ENCODE measurements around the gene FNDC3B. TPM values are rescaled to one million over a fixed set of nuclear protein-coding genes. Genes with fewer than 3 reads are reported as not detected.

Gene FNDC3B
- total RNA-seq, 1 donor from 2014 or later, result 29.5 TPM

GRCh38 chr3:172106989-172107388 lies 67.6 kb downstream of the FNDC3B start:
- Histone ChIP-seq H2AFZ (replicated peaks) (no peak overlapping the region), H3K36me3 (no peaks in the 10 kb centered on the region), H3F3A (ENCODE audit: low read depth) (no peaks in the 10 kb centered on the region), H3K4me3 (no peak overlapping the region), H3K9ac (no peak overlapping the region), H3K27ac (no peak overlapping the region), H4K20me1 (ENCODE audit: low read depth) (peaks cover 40% of the 10 kb centered on the region), H3K9me3 (ENCODE audit: low read depth) (no peaks in the 10 kb centered on the region), H3K79me2 (ENCODE audit: low read depth) (peaks cover 96% of the 10 kb centered on the region), H3K27me3 (no peaks in the 10 kb centered on the region), H3K4me2 (no peak overlapping the region), H3K4me1 (peaks cover 26% of the 10 kb centered on the region)
- no peak for TF ChIP-seq CTCF (IDR thresholded peaks at IDR 0.05)
- TF ChIP-seq EZH2phosphoT487 (IDR thresholded peaks at IDR 0.05), result no peak
- no peak for TF ChIP-seq EZH2 (IDR thresholded peaks at IDR 0.05)
- Mint-ChIP-seq H3K36me3 (peaks cover 35% of the 10 kb centered on the region), H3K9me3 (peaks cover 6% of the 10 kb centered on the region), H3K27me3 (ENCODE audit: insufficient read depth, low read depth) (no peaks in the 10 kb centered on the region), H3K27ac (peak overlapping the region; percentile 78), H3K4me1 (peaks cover 58% of the 10 kb centered on the region), H3K4me3 (no peak overlapping the region)
- DNase-seq (ENCODE audit: low spot score), result no peak

GRCh38 chr3:172107403-172107802 lies 68.0 kb downstream of the FNDC3B start:
- Mint-ChIP-seq H3K4me1 (peaks cover 58% of the 10 kb centered on the region), H3K9me3 (peaks cover 6% of the 10 kb centered on the region), H3K27ac (peak overlapping the region; percentile 78), H3K36me3 (peaks cover 38% of the 10 kb centered on the region), H3K4me3 (no peak overlapping the region), H3K27me3 (ENCODE audit: insufficient read depth, low read depth) (no peaks in the 10 kb centered on the region)
- Histone ChIP-seq H2AFZ (replicated peaks) (no peak overlapping the region), H3K4me2 (no peak overlapping the region), H3K27me3 (no peaks in the 10 kb centered on the region), H3K9me3 (ENCODE audit: low read depth) (no peaks in the 10 kb centered on the region), H3K36me3 (no peaks in the 10 kb centered on the region), H3K9ac (no peak overlapping the region), H3F3A (ENCODE audit: low read depth) (no peaks in the 10 kb centered on the region), H3K79me2 (ENCODE audit: low read depth) (peaks cover 96% of the 10 kb centered on the region), H3K27ac (no peak overlapping the region), H3K4me3 (no peak overlapping the region), H3K4me1 (peaks cover 26% of the 10 kb centered on the region), H4K20me1 (ENCODE audit: low read depth) (peaks cover 36% of the 10 kb centered on the region)
- no peak for DNase-seq (ENCODE audit: low spot score)
- TF ChIP-seq EZH2 (IDR thresholded peaks at IDR 0.05) (no peak), CTCF (IDR thresholded peaks at IDR 0.05) (no peak), EZH2phosphoT487 (IDR thresholded peaks at IDR 0.05) (no peak)

- Histone ChIP-seq H3K9ac (no peak overlapping the region), H3K4me1 (peaks cover 9% of the 10 kb centered on the region), H3K27ac (no peak overlapping the region), H3K4me2 (no peak overlapping the region), H2AFZ (replicated peaks) (no peak overlapping the region), H3F3A (ENCODE audit: low read depth) (no peaks in the 10 kb centered on the region), H3K36me3 (no peaks in the 10 kb centered on the region), H4K20me1 (ENCODE audit: low read depth) (peaks cover 12% of the 10 kb centered on the region), H3K27me3 (no peaks in the 10 kb centered on the region), H3K9me3 (ENCODE audit: low read depth) (no peaks in the 10 kb centered on the region), H3K79me2 (ENCODE audit: low read depth) (peaks cover 75% of the 10 kb centered on the region), H3K4me3 (no peak overlapping the region)
- Mint-ChIP-seq H3K27me3 (ENCODE audit: insufficient read depth, low read depth) (no peaks in the 10 kb centered on the region), H3K4me3 (no peak overlapping the region), H3K4me1 (peaks cover 38% of the 10 kb centered on the region), H3K9me3 (peaks cover 6% of the 10 kb centered on the region), H3K27ac (peak overlapping the region; percentile 9), H3K36me3 (peaks cover 55% of the 10 kb centered on the region)
- no peak for DNase-seq (ENCODE audit: low spot score)
- TF ChIP-seq EZH2phosphoT487 (IDR thresholded peaks at IDR 0.05) (no peak), EZH2 (IDR thresholded peaks at IDR 0.05) (no peak), CTCF (IDR thresholded peaks at IDR 0.05) (no peak)
These were observed 70.9 kb downstream of the FNDC3B start for GRCh38 chr3:172110127-172110779.

Measured in neural progenitor cell (in vitro differentiated cells).